ENCODE results near the gene SHISA3.

The SHISA3 gene

GRCh38 chr4:42381666-42382065 is 15.6 kb upstream of the SHISA3 start:
- DNase-seq (ENCODE audit: low read depth) = no peak
- TF ChIP-seq MYC (IDR thresholded peaks at IDR 0.05; ENCODE audit: low read depth, low read length) = no peak
- H3K4me3 ChIP-seq (ENCODE audit: low read depth, low read length) = no peak overlapping the region

GRCh38 chr4:42385516-42385915 is 11.8 kb upstream of the SHISA3 start:
- DNase-seq (ENCODE audit: low read depth) = no peak
- TF ChIP-seq POLR2A (IDR thresholded peaks at IDR 0.05; ENCODE audit: extremely low read depth, insufficient read length) = no peak
- no peak for TF ChIP-seq MYC (IDR thresholded peaks at IDR 0.05; ENCODE audit: low read depth, low read length)
- no peak for TF ChIP-seq CTCF (IDR thresholded peaks at IDR 0.05; ENCODE audit: low read depth, low read length)
- TF ChIP-seq MAX (IDR thresholded peaks at IDR 0.05; ENCODE audit: low read depth, low read length) = no peak
- H3K4me3 ChIP-seq (ENCODE audit: low read depth, low read length) = no peak overlapping the region

- no peak overlapping the region for H3K4me3 ChIP-seq (ENCODE audit: low read depth, low read length)
Observed at GRCh38 chr4:42390622-42391354, 6.5 kb upstream of the SHISA3 start.

GRCh38 chr4:42391355-42391664 is 6.0 kb upstream of the SHISA3 start:
- TF ChIP-seq MAX (IDR thresholded peaks at IDR 0.05; ENCODE audit: low read depth, low read length) (no peak), CTCF (IDR thresholded peaks at IDR 0.05; ENCODE audit: low read depth, low read length) (no peak), MYC (IDR thresholded peaks at IDR 0.05; ENCODE audit: low read depth, low read length) (no peak), POLR2A (IDR thresholded peaks at IDR 0.05; ENCODE audit: extremely low read depth, insufficient read length) (no peak)
- H3K4me3 ChIP-seq (ENCODE audit: low read depth, low read length) = no peak overlapping the region
- DNase-seq (ENCODE audit: low read depth) = no peak

More at GRCh38 chr4:42390622-42391354, 6.5 kb upstream of the SHISA3 start:
- no peak for TF ChIP-seq MYC (IDR thresholded peaks at IDR 0.05; ENCODE audit: low read depth, low read length)
- no peak for TF ChIP-seq MAX (IDR thresholded peaks at IDR 0.05; ENCODE audit: low read depth, low read length)
- no peak for TF ChIP-seq CTCF (IDR thresholded peaks at IDR 0.05; ENCODE audit: low read depth, low read length)
- no peak for TF ChIP-seq POLR2A (IDR thresholded peaks at IDR 0.05; ENCODE audit: extremely low read depth, insufficient read length)
- no peak for DNase-seq (ENCODE audit: low read depth)

- no peak for TF ChIP-seq MAX (IDR thresholded peaks at IDR 0.05; ENCODE audit: low read depth, low read length)
- TF ChIP-seq CTCF (IDR thresholded peaks at IDR 0.05; ENCODE audit: low read depth, low read length) = no peak
- no peak for TF ChIP-seq MYC (IDR thresholded peaks at IDR 0.05; ENCODE audit: low read depth, low read length)
- no peak for TF ChIP-seq POLR2A (IDR thresholded peaks at IDR 0.05; ENCODE audit: extremely low read depth, insufficient read length)
- no peak overlapping the region for H3K4me3 ChIP-seq (ENCODE audit: low read depth, low read length)
- no peak for DNase-seq (ENCODE audit: low read depth)
Observed at GRCh38 chr4:42391981-42392380, 5.3 kb upstream of the SHISA3 start.

GRCh38 chr4:42392436-42392835 is 4.9 kb upstream of the SHISA3 start:
- H3K4me3 ChIP-seq (ENCODE audit: low read depth, low read length) = no peak overlapping the region
- no peak for DNase-seq (ENCODE audit: low read depth)
- no peak for TF ChIP-seq MAX (IDR thresholded peaks at IDR 0.05; ENCODE audit: low read depth, low read length)

GRCh38 chr4:42395595-42395994 is 1.7 kb upstream of the SHISA3 start:
- TF ChIP-seq MAX (IDR thresholded peaks at IDR 0.05; ENCODE audit: low read depth, low read length) (no peak), CTCF (IDR thresholded peaks at IDR 0.05; ENCODE audit: low read depth, low read length) (no peak), POLR2A (IDR thresholded peaks at IDR 0.05; ENCODE audit: extremely low read depth, insufficient read length) (no peak), MYC (IDR thresholded peaks at IDR 0.05; ENCODE audit: low read depth, low read length) (no peak)
- DNase-seq (ENCODE audit: low read depth) = no peak
- H3K4me3 ChIP-seq (ENCODE audit: low read depth, low read length) = no peak overlapping the region
